Heart right ventricle (tissue), 16 donors: ENCODE data around the gene PRR20G. TPM values are rescaled to one million over a fixed set of nuclear protein-coding genes. Genes with fewer than 3 reads are reported as not detected.

Experiments used
- ATAC-seq, 8 donors: fragments of 200-7000 bp; cut with Tn5 transposase; one replicate each; pipeline ENCODE4 v1.9.1; 2020; ENCODE audit warnings: mild to moderate bottlenecking in 8 of 8, moderate library complexity in 8 of 8, moderate number of reproducible peaks in 1 of 8
- DNase-seq, 2 donors: peaks; one replicate each; pipeline ENCODE4 v3.0.0-alpha.2; 2020
- H3K27ac ChIP-seq, 10 donors: fragments of 200-600 bp; sonication (generic) in 2 of 10; one replicate each; pipeline versions ENCODE4 v1.5.0 to v1.8.0; 2020 to 2022; ENCODE audit warnings: mild to moderate bottlenecking in 3 of 10
- H3K27me3 ChIP-seq, 7 donors: fragments of 200-600 bp; one replicate each; pipeline ENCODE4 v1.8.0; 2021 to 2022; ENCODE audit warnings: mild to moderate bottlenecking in 2 of 7
- H3K36me3 ChIP-seq, 9 donors: fragments of 200-600 bp; sonication (generic) in 1 of 9; one replicate each; pipeline versions ENCODE4 v1.5.0 to v1.8.0; 2020 to 2022; ENCODE audit warnings: mild to moderate bottlenecking in 2 of 9
- H3K4me1 ChIP-seq, 9 donors: fragments of 200-600 bp; sonication (generic) in 1 of 9; one replicate each; pipeline versions ENCODE4 v1.5.0 to v1.8.0; 2020 to 2022; ENCODE audit warnings: mild to moderate bottlenecking in 4 of 9
- H3K4me3 ChIP-seq, 10 donors: fragments of 200-600 bp; sonication (generic) in 2 of 10; one replicate each; pipeline versions ENCODE4 v1.5.0 to v1.8.0; 2020 to 2022; ENCODE audit warnings: mild to moderate bottlenecking in 7 of 10, moderate library complexity in 2 of 10
- H3K9me3 ChIP-seq, 11 donors: fragments of 200-600 bp in 10 of 11; sonication (generic) in 2 of 11; one replicate each; pipeline versions ENCODE4 v1.5.0 to v1.8.0; 2013 to 2022; ENCODE audit warnings: mild to moderate bottlenecking in 2 of 11, control low read depth in 1 of 11, moderate library complexity in 1 of 11
- whole genome bisulfite sequencing, 2 donors: extraction: QIAGEN DNeasy Blood & Tissue Kit; methylation state at CpG; one replicate each; pipeline ENCODE4 v1.1.7; 2013; ENCODE audit warnings: inconsistent platforms in 1 of 2; 5-methylcytosine and 5-hydroxymethylcytosine counted together
- intact Hi-C, 10 donors: fragments of 100-400 bp; cut with DNase I; formaldehyde crosslinking; loops; one replicate each; pipeline versions ENCODE4 v1.11.1 to v1.14.2; 2022
- polyA plus RNA-seq, 2 donors: library from polyadenylated mRNA; stranded (reverse); fragments of 200-250 nt; gene quantifications; one replicate each; pipeline ENCODE4 v1.2.3, GENCODE V29; 2013
- total RNA-seq, 10 donors: library from RNA; stranded (reverse); fragmentation: NEBNext Ultra II Directional in 3 of 10; extraction: Animal tissue kit (Norgen Biotek cat#: 25700) in 3 of 10; gene quantifications; one replicate each; pipeline versions ENCODE4 v1.2.1 to v1.2.4, GENCODE V29; 2021 to 2023
- TF ChIP-seq, protein P1 (sequence below), 9 donors: fragments of 200-600 bp; sonication (generic) in 2 of 9; IDR thresholded peaks; one replicate each; pipeline versions ENCODE4 v1.5.0 to v1.8.0; 2021 to 2022; ENCODE audit warnings: antibody characterized with exemption in 9 of 9, mild to moderate bottlenecking in 5 of 9, moderate library complexity in 1 of 9
- donor health status: Arrhythmogenic right ventricular cardiomyopathy.
- donor health status: ischemic (EF 13 %, LVEDD 7.1; RV severe dilation, severe dysfunction).
- donor health status: healthy with polysubstance abuse.
- donor health status: DM: no; HTN: yes; CAD: no.
- donor health status: DM: no; HTN: no; CAD: no.
- donor health status: ischemic (EF 25% LVEDD 6.9; RV normal size, moderate dysfunction).
- donor health status: ischemic (EF 25% LVEDD 5.7; RV mildly dilated, moderate dysfunction).
- donor health status: healthy.
- donor health status: DM: yes; HTN: yes; CAD: no.
- donor health status: Ischemic cardiomyopathy.
- donor health status: ischemic (EF 35%, LVEDD 5.7; RV mildly dilated, moderate dysfunction).
- donor health status: nonischemic (EF 11% LVEDD 7.7; RV severe dilation, severe dysfunction).
- donor health status: DM: yes; HTN: yes; CAD: no.
- donor health status: PGD.
- donor health status: ischemic (EF 29% LVEDD 5.4; RV normal size, mild dysfunction).
- donor health status: nonischemic (EF 23%, LVEDD 6.1; RV moderate dilation, normal function).

The PRR20G gene
- total and polyA plus RNA-seq, 12 donors: not detected

DNA sequence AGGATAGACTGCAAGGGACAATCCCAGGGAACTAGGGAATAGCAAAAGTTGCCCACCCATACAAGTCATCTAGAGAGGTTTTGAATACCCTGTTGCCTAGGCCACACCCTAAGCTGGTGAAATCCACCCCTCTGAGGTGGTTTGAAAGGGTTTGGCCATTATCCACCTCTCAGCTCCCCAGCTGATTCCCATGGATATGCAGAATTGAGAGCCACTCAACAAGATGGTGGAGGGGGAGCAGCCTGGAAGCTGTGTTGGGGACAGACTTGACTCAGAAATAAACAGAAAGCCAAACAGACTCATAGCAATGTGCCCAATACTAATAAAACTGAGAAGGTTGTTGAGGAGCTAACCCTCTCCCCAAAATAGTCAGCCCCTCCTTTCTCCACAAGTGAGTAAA lies 10.9 kb downstream of the PRR20G start:
- TF ChIP-seq, protein P1, sequence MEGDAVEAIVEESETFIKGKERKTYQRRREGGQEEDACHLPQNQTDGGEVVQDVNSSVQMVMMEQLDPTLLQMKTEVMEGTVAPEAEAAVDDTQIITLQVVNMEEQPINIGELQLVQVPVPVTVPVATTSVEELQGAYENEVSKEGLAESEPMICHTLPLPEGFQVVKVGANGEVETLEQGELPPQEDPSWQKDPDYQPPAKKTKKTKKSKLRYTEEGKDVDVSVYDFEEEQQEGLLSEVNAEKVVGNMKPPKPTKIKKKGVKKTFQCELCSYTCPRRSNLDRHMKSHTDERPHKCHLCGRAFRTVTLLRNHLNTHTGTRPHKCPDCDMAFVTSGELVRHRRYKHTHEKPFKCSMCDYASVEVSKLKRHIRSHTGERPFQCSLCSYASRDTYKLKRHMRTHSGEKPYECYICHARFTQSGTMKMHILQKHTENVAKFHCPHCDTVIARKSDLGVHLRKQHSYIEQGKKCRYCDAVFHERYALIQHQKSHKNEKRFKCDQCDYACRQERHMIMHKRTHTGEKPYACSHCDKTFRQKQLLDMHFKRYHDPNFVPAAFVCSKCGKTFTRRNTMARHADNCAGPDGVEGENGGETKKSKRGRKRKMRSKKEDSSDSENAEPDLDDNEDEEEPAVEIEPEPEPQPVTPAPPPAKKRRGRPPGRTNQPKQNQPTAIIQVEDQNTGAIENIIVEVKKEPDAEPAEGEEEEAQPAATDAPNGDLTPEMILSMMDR (IDR thresholded peaks at IDR 0.05): no peak
- intact Hi-C loops: no loop called here
- DNase-seq (no peak), ATAC-seq (no peak)
- Histone ChIP-seq H3K4me1 (no peaks in the 10 kb centered on the region), H3K36me3 (no peaks in the 10 kb centered on the region), H3K27me3 (peaks cover 0 to 19% (median 9%) of the 10 kb centered on the region in 7 donors), H3K9me3 (peaks cover 0 to 12% (median 0%) of the 10 kb centered on the region in 11 donors), H3K27ac (no peak overlapping the region), H3K4me3 (no peak overlapping the region)

DNA sequence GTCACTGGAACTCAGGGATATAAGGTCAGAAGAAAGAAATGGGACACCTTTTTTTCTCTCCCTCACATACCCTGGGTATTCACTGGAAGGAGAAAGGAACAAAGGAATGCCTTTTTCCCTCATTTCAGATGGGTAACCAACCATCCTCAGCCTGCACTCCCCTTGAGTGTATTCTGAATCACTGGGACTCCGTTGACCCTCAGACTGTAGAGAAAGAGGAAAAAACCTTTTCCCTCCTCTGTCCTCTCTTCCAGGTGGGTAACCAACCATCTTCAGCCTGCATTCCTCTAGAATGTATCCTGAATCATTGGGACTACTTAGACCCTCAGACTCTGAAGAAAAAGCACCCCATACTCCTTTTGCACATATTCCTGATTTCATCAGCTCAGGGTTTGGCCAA lies 11.4 kb downstream of the PRR20G start:
- WGBS, 2 donors: 33 to 58% methylated on average over 1 of the region's 1 CpG
- Histone ChIP-seq H3K27ac (no peak overlapping the region), H3K4me1 (no peaks in the 10 kb centered on the region), H3K4me3 (no peak overlapping the region), H3K9me3 (peaks cover 0 to 12% (median 0%) of the 10 kb centered on the region in 11 donors), H3K27me3 (peaks cover 0 to 20% (median 9%) of the 10 kb centered on the region in 7 donors), H3K36me3 (no peaks in the 10 kb centered on the region)
- DNase-seq (no peak), ATAC-seq (no peak)
- TF ChIP-seq, protein P1 (IDR thresholded peaks at IDR 0.05): no peak
- intact Hi-C loops: no loop called here

DNA sequence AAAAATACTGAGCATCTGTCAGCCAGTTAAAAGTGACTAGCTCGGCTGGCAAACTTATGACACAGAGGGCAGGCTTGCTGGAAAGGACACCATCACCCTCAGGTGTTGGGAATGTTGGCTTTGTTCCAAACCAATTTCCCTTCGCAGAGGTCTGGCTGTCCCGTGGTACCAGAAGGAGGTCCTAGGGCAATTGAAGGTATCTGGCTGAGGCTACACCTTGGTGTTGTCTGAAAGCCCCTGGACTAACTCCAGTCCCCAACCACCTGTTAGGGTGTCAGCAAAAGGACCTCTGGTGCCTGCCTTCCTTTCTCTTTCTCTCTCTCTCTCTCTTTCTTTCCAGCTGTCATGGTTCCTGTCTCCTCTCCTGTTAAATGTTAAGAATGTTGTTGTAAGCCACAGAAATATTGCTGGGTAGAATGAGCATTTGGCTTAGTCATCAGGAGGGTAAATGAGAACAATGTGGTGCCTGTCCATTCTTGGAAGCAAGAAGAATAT lies 12.5 kb downstream of the PRR20G start:
- no peaks in the 10 kb centered on the region for H3K4me1 ChIP-seq
- peaks cover 0 to 12% (median 0%) of the 10 kb centered on the region in 11 donors for H3K9me3 ChIP-seq
- DNase-seq: no peak
- 70 to 73% methylated on average over 3 of the region's 3 CpGs for WGBS, 2 donors
- TF ChIP-seq, protein P1 (IDR thresholded peaks at IDR 0.05): no peak
- H3K27ac ChIP-seq: no peak overlapping the region
- no peak for ATAC-seq
- no peaks in the 10 kb centered on the region for H3K36me3 ChIP-seq
- peaks cover 0 to 29% (median 9%) of the 10 kb centered on the region in 7 donors for H3K27me3 ChIP-seq
- H3K4me3 ChIP-seq: no peak overlapping the region
- intact Hi-C loops: no loop called here

DNA sequence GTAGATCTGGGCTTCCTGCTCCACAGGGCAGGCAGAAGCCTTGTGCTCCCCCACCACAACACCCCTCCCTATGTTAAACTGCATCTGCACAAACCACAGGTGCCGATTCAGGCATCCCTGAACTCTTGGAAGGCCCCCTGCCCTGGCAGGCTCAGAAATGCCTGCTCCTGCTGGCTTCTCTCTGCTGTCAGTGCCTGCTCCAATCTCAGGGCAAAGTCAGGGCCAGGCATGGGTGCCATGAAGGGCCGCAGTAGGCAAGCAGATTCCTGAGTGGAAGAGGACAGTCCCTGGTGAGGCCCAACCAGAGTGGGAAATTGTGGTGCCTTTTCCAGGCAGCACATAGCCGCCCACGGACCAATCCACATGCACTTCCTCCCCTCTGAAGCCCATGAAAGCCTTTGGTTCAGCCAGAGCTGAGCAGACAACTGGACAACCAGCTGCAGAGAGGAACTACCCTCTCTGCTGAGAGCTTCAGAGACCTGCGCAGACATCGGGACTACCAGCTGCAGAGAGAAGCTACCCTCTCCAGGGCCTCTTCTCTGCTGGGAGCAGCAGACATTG lies 13.6 kb downstream of the PRR20G start:
- Histone ChIP-seq H3K4me1 (no peaks in the 10 kb centered on the region), H3K9me3 (peaks cover 0 to 22% (median 3%) of the 10 kb centered on the region in 11 donors), H3K4me3 (no peak overlapping the region), H3K27me3 (peaks cover 0 to 35% (median 9%) of the 10 kb centered on the region in 7 donors), H3K36me3 (no peaks in the 10 kb centered on the region), H3K27ac (no peak overlapping the region)
- no peak for ATAC-seq
- TF ChIP-seq, protein P1 (IDR thresholded peaks at IDR 0.05): no peak
- intact Hi-C loops: no loop called here
- 79 to 82% methylated on average over 6 of the region's 6 CpGs for WGBS, 2 donors
- DNase-seq: no peak
